ENCODE results near the gene CNTN5. TPM values are rescaled to one million over a fixed set of nuclear protein-coding genes. Genes with fewer than 3 reads are reported as not detected.

The CNTN5 gene
- total and polyA plus RNA-seq, 10 of the 15 experiments (the other 5 are each of a cell fraction or from before 2014, with no cell fraction given) = 0.01 TPM; not detected in 9

GRCh38 chr11:99505831-99506230, 485.1 kb downstream of the CNTN5 start:
- H2AFZ ChIP-seq (ENCODE audit: control insufficient read depth, low read depth, low read length) = no peak overlapping the region
- H3K4me3 ChIP-seq = no peak overlapping the region
- no peaks in the 10 kb centered on the region for H3K27me3 ChIP-seq (replicated peaks in 1 of 2; ENCODE audit: control insufficient read depth in 2 of 2, insufficient read depth in 2 of 2, low read length in 1 of 2)
- FAIRE-seq (no peak), DNase-seq (ENCODE audit: low read depth, low spot score) (no peak), ATAC-seq (no peak)
- TF ChIP-seq SMAD1 (IDR thresholded peaks at IDR 0.05; ENCODE audit: low read depth, partially characterized antibody) = no peak
- no peak for TF ChIP-seq E2F4 (IDR thresholded peaks at IDR 0.05; ENCODE audit: low read depth, low read length)
- TF ChIP-seq RUNX3 (IDR thresholded peaks at IDR 0.05; ENCODE audit: low read length) = no peak
- no peak for TF ChIP-seq NFYA (IDR thresholded peaks at IDR 0.05; ENCODE audit: borderline replicate concordance, low read depth, low read length)
- TF ChIP-seq BHLHE40 (IDR thresholded peaks at IDR 0.05; ENCODE audit: borderline replicate concordance in 1 of 2, low read depth in 2 of 2, low read length in 1 of 2) = no peak
- TF ChIP-seq ZNF207 (IDR thresholded peaks at IDR 0.05; ENCODE audit: borderline replicate concordance) = no peak
- no peak for TF ChIP-seq POLR2AphosphoS2 (IDR thresholded peaks at IDR 0.05; ENCODE audit: low read depth, low read length)
- TF ChIP-seq NFYB (IDR thresholded peaks at IDR 0.05; ENCODE audit: insufficient read depth, low read depth, low read length) = no peak
- no peak for TF ChIP-seq CEBPZ (IDR thresholded peaks at IDR 0.05; ENCODE audit: low read depth, low read length)
- no peak for TF ChIP-seq HDGF (IDR thresholded peaks at IDR 0.05)
- no peak overlapping the region for H3K9ac ChIP-seq (ENCODE audit: control insufficient read depth, insufficient read depth, low read length)
- intact Hi-C loops (cut with micrococcal nuclease; ENCODE audit: unreplicated experiment) = no loop called here
- no peaks in the 10 kb centered on the region for H3K9me3 ChIP-seq (replicated peaks; ENCODE audit: control insufficient read depth, insufficient read depth, low read length)
- no peaks in the 10 kb centered on the region for H3K79me2 ChIP-seq (ENCODE audit: control insufficient read depth, insufficient read depth, low read length)
- WGBS (ENCODE audit: insufficient coverage, insufficient replicate concordance, low lambda C conversion rate, missing lambda C conversion rate) = 34% methylated on average over 4 of the region's 4 CpGs
- no peaks in the 10 kb centered on the region for H3K4me1 ChIP-seq (ENCODE audit: control insufficient read depth, insufficient read depth, low read length)
- no peaks in the 10 kb centered on the region for H4K20me1 ChIP-seq (ENCODE audit: control insufficient read depth, insufficient read depth)
- ChIA-PET RAD21 (ENCODE audit: unreplicated experiment) (no interaction called here), CTCF (no interaction called here), POLR2A (no interaction called here), SMC1A (ENCODE audit: uncharacterized antibody, unreplicated experiment) (no interaction called here)
- H3K4me2 ChIP-seq (ENCODE audit: control insufficient read depth, insufficient read depth) = no peak overlapping the region
- no peaks in the 10 kb centered on the region for H3K36me3 ChIP-seq (ENCODE audit: control insufficient read depth in 2 of 2, insufficient read depth in 2 of 2, low read length in 1 of 2)
- in situ Hi-C loops (cut with MboI) = no loop called here
- BruUV-seq (replicated peaks) = no TSS peak
- no peak overlapping the region for H3K27ac ChIP-seq (ENCODE audit: control insufficient read depth, insufficient read depth)
